NT2/D1 (cell line): ENCODE results near the gene PLEKHA7.

Source experiments
- SUZ12 ChIP-seq: IDR thresholded peaks from 2 replicates; pipeline ENCODE4 v1.6.1; 2011; ENCODE audit not compliant: insufficient read length, insufficient read depth; ENCODE audit errors: extremely low read depth
- ZNF274 ChIP-seq: IDR thresholded peaks from 2 replicates; pipeline ENCODE4 v1.6.1; 2011; ENCODE audit warnings: mild to moderate bottlenecking, low read depth, low read length

DNA sequence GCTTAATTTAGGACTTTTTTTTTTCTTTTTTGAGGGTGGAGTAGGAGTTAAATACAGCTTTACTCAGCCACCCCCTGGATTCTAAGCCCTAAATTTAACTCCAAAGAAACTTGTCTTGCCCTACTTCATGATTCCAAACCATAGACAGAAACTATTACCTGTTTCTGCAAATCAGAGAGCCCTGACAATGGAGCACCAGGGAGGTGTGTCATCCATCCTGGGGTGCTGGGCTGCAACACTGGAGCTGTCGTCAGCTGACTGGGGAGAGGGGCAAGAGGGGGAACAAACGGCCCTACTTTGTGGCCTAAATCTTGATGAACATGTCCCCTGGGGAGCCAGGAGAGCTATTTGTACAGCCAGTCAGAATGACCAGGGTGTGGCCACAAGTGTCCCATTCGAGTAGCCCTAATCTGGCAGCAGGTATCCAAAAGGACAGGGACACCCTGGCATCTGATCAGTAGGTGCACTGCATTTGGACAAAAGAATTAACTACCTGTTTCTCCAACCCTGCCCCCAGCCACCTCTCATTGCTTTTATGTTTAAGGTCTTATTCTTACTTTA is 50.8 kb downstream of the PLEKHA7 start:
- TF ChIP-seq ZNF274: no peak
- no peak for TF ChIP-seq SUZ12
